Uterus (tissue), 2 donors: ENCODE results near the gene NOX4.
"Not testable (repeated sequence)": the region's sequence is repeated elsewhere in the genome, so short reads cannot be mapped to it uniquely, and the experiment has no call there.

Source experiments
- CTCF ChIP-seq, 4 experiments: fragments of 200-600 bp in 2 of 4; fragments of 450-650 bp in 2 of 4; sonication (generic) in 2 of 4; IDR thresholded peaks; one replicate each; pipeline ENCODE4 v1.5.1; 2016 to 2019; ENCODE audit warnings: antibody characterized with exemption in 4 of 4, mild to moderate bottlenecking in 2 of 4, moderate library complexity in 1 of 4
- POLR2A ChIP-seq, 2 donors: fragments of 450-650 bp; IDR thresholded peaks; one replicate each; pipeline ENCODE4 v1.6.1; 2016; ENCODE audit warnings: antibody characterized with exemption in 2 of 2, mild to moderate bottlenecking in 1 of 2, moderate library complexity in 1 of 2

GRCh38 chr11:89286601-89287000 lies 204.6 kb downstream of the NOX4 start:
- TF ChIP-seq CTCF, POLR2A (IDR thresholded peaks at IDR 0.05): not testable (repeated sequence)
